Osteoblast (primary cell): Measurements from ENCODE around the gene GNAZ. TPM values are rescaled to one million over a fixed set of nuclear protein-coding genes. Genes with fewer than 3 reads are reported as not detected.

Experiments used
- DNase-seq: peaks from one replicate; pipeline ENCODE4 v3.0.0; 2011; ENCODE audit warnings: low spot score, mixed read lengths; ENCODE audit not compliant: insufficient read length; ENCODE audit errors: missing footprints
- H2AFZ ChIP-seq: 2 replicates; pipeline ENCODE4 v1.6.0; 2011; ENCODE audit warnings: mild to moderate bottlenecking, low read length
- H3K27ac ChIP-seq: 2 replicates; pipeline ENCODE4 v1.5.1; 2011; ENCODE audit warnings: mild to moderate bottlenecking, low read depth, low read length, moderate library complexity
- H3K27me3 ChIP-seq: 2 replicates; pipeline ENCODE4 v1.6.0; 2012; ENCODE audit warnings: mild to moderate bottlenecking, control low read depth, inconsistent platforms, low read length, moderate library complexity; ENCODE audit not compliant: insufficient read depth
- H3K36me3 ChIP-seq: 2 replicates; pipeline ENCODE4 v1.5.1; 2011; ENCODE audit warnings: mild to moderate bottlenecking, low read length, control low read depth, moderate library complexity; ENCODE audit not compliant: insufficient read depth
- H3K4me1 ChIP-seq: 2 replicates; pipeline ENCODE4 v1.5.1; 2011; ENCODE audit warnings: mild to moderate bottlenecking, low read length, control low read depth, moderate library complexity; ENCODE audit not compliant: insufficient read depth
- H3K4me2 ChIP-seq: 2 replicates; pipeline ENCODE4 v1.6.0; 2011; ENCODE audit warnings: mild to moderate bottlenecking, low read length; ENCODE audit not compliant: insufficient read depth
- H3K4me3 ChIP-seq: fragments of 200-600 bp; sonication (generic); 3 replicates; pipeline ENCODE4 v1.5.1; 2012; ENCODE audit warnings: mild to moderate bottlenecking, low read length, inconsistent platforms; ENCODE audit not compliant: insufficient read depth
- H3K79me2 ChIP-seq: 2 replicates; pipeline ENCODE4 v1.6.0; 2012; ENCODE audit warnings: mild to moderate bottlenecking, low read length, control low read depth, inconsistent platforms; ENCODE audit not compliant: insufficient read depth
- H3K9me3 ChIP-seq: 2 replicates; pipeline ENCODE4 v1.5.1; 2011; ENCODE audit warnings: low read depth, low read length, control low read depth
- H4K20me1 ChIP-seq: 2 replicates; pipeline ENCODE4 v1.6.0; 2012; ENCODE audit warnings: mild to moderate bottlenecking, low read length, control low read depth; ENCODE audit not compliant: insufficient read depth
- CTCF ChIP-seq: IDR thresholded peaks from 2 replicates; pipeline ENCODE4 v1.5.1; 2011; ENCODE audit warnings: mild to moderate bottlenecking, low read depth, low read length, moderate library complexity; ENCODE audit errors: extremely low read depth
- total RNA-seq: library from RNA; depleted of rRNA; stranded (reverse); fragments of >200 nt; gene quantifications from 2 replicates; pipeline ENCODE4 v1.2.3, GENCODE V29; 2012

Gene GNAZ
- total RNA-seq, 1 donor = 0.72 TPM

DNA sequence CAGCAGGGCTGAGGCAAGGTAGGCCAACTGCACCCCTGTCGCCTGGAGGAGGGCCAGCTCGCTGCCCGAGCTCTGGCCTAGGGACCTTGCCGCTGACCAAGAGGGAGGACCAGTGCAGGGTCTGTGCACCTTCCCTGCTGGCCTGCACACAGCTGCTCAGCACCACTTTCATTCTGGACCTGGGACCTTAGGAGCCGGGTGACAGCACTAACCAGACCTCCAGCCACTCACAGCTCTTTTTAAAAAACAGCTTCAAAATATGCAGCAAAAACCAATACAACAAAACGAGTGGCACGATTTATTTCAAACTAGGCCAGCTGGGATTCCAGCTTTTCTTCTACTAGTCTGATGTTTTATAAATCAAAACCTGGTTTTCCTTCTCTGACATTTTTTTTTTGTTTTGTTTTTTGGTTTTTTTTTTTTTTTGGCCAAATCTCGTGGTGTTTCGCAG, 53.5 kb downstream of the GNAZ start:
- H4K20me1 ChIP-seq = no peaks in the 10 kb centered on the region
- no peak overlapping the region for H3K4me3 ChIP-seq
- peak; percentile 48 for DNase-seq
- no peaks in the 10 kb centered on the region for H3K9me3 ChIP-seq
- H3K4me1 ChIP-seq = no peaks in the 10 kb centered on the region
- H3K27ac ChIP-seq = no peak overlapping the region
- TF ChIP-seq CTCF = no peak
- no peaks in the 10 kb centered on the region for H3K36me3 ChIP-seq
- H3K27me3 ChIP-seq = no peaks in the 10 kb centered on the region
- no peaks in the 10 kb centered on the region for H3K79me2 ChIP-seq
- H3K4me2 ChIP-seq = no peak overlapping the region
- H2AFZ ChIP-seq = no peak overlapping the region

DNA sequence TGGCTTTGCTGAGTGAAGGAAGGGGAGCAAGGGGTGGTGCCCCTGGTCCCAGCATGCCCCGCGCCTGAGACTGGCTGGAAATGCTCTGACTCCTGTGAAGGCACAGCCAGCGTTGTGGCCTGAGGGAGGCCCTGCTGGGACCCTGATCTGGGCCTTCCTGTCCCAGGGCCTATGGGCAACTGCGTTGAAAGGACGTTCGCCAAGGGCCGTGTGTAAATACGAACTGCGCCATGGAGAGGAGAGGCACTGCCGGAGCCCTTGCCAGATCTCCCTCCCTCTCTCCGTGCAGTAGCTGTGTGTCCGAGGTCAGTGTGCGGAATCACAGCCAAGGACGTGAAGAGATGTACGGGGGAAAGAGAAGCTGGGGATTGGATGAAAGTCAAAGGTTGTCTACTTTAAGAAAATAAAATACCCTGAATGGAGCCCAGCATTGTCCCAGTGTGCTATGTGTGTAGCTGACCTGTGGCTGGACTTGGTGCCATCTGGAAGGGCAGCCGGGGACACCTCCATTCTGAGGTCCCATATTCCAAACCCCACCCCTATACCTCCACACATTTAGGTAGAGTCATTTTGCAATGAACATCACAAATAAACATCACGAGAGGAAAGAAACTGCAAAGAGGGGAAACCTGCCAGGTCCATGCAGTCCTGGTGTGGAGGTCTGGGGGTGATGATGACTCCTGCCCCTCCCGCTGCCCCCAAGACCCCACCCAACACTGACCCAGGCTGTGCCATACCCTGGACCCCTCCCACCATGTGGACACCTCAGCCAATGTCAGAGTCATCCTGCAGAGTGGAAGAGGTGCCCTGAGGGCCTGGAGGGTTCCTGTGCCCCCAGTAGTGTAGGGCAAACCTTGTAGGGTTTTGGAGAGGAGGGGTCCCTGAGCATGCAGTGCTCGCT, 54.5 kb downstream of the GNAZ start:
- H3K4me2 ChIP-seq = no peak overlapping the region
- no peaks in the 10 kb centered on the region for H3K9me3 ChIP-seq
- no peaks in the 10 kb centered on the region for H3K36me3 ChIP-seq
- H3K4me3 ChIP-seq = no peak overlapping the region
- no peak for DNase-seq
- TF ChIP-seq CTCF = no peak
- H4K20me1 ChIP-seq = no peaks in the 10 kb centered on the region
- H3K4me1 ChIP-seq = no peaks in the 10 kb centered on the region
- no peaks in the 10 kb centered on the region for H3K79me2 ChIP-seq
- H3K27ac ChIP-seq = no peak overlapping the region
- H3K27me3 ChIP-seq = no peaks in the 10 kb centered on the region
- peak overlapping the region; percentile 79 for H2AFZ ChIP-seq

GRCh38 chr22:23125512-23126103, 55.3 kb downstream of the GNAZ start:
- Histone ChIP-seq H3K9me3 (no peaks in the 10 kb centered on the region), H2AFZ (no peak overlapping the region), H3K27me3 (no peaks in the 10 kb centered on the region), H3K79me2 (no peaks in the 10 kb centered on the region), H3K4me3 (no peak overlapping the region), H3K27ac (no peak overlapping the region), H4K20me1 (no peaks in the 10 kb centered on the region), H3K36me3 (no peaks in the 10 kb centered on the region), H3K4me2 (no peak overlapping the region), H3K4me1 (no peaks in the 10 kb centered on the region)
- TF ChIP-seq CTCF = no peak
- DNase-seq = no peak
